Activated T-cell treated with anti-CD3 and anti-CD28 coated beads for 1 hour (primary cell): Measurements from ENCODE around the gene PUDP.
"Not testable (repeated sequence)": the region's sequence is repeated elsewhere in the genome, so short reads cannot be mapped to it uniquely, and the experiment has no call there.

Source experiments
- DNase-seq: peaks from one replicate; pipeline ENCODE4 v3.0.0-alpha.2; 2020; ENCODE audit warnings: low read depth

The PUDP gene

GRCh38 chrX:7025471-7025870, 122.5 kb downstream of the PUDP start:
- DNase-seq: no peak

- no peak for DNase-seq
Observed at GRCh38 chrX:7024850-7025249, 123.1 kb downstream of the PUDP start.

- not testable (repeated sequence) for DNase-seq
Observed at GRCh38 chrX:7022996-7023395, 125.0 kb downstream of the PUDP start.

- DNase-seq: no peak
Observed at GRCh38 chrX:7021991-7022390, 126.0 kb downstream of the PUDP start.

- no peak for DNase-seq
Observed at GRCh38 chrX:7019555-7019954, 128.4 kb downstream of the PUDP start.

- not testable (repeated sequence) for DNase-seq
Observed at GRCh38 chrX:7012262-7012834, 135.6 kb downstream of the PUDP start.

GRCh38 chrX:7010897-7011296, 137.1 kb downstream of the PUDP start:
- not testable (repeated sequence) for DNase-seq

- not testable (repeated sequence) for DNase-seq
Observed at GRCh38 chrX:7007328-7007727, 140.6 kb downstream of the PUDP start.
